Amniotic epithelial cell (primary cell): ENCODE results near the gene OR11H12.
"Not testable (repeated sequence)": the region's sequence is repeated elsewhere in the genome, so short reads cannot be mapped to it uniquely, and the experiment has no call there.

ENCODE experiments used
- DNase-seq: peaks from one replicate; pipeline ENCODE4 v3.0.0-alpha.2; 2010; ENCODE audit warnings: low read depth

OR11H12 gene, protein sequence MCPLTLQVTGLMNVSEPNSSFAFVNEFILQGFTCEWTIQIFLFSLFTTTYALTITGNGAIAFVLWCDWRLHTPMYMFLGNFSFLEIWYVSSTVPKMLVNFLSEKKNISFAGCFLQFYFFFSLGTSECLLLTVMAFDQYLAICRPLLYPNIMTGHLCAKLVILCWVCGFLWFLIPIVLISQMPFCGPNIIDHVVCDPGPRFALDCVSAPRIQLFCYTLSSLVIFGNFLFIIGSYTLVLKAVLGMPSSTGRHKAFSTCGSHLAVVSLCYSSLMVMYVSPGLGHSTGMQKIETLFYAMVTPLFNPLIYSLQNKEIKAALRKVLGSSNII

DNA sequence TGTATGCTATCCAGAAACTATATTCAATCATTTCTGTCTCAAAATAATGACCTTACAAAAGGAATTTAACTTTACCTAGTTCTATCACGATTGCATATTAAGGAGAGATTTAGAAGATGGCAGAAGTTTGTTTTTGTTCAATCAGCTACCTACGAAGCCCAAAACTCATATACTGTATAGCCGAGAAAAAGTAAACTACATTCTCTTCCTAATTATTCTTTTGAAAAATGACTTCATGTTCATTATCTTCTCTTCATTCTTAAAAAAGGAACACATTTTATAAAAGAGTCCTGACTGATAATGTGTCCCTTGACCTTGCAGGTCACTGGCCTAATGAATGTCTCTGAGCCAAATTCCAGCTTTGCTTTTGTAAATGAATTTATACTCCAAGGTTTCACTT lies at the start of gene OR11H12:
OR11H12 (plus strand) TSS at position 301 of the 400 bp plus-strand sequence; CDS start at position 301, 0 bp downstream.
- DNase-seq = not testable (repeated sequence)

DNA sequence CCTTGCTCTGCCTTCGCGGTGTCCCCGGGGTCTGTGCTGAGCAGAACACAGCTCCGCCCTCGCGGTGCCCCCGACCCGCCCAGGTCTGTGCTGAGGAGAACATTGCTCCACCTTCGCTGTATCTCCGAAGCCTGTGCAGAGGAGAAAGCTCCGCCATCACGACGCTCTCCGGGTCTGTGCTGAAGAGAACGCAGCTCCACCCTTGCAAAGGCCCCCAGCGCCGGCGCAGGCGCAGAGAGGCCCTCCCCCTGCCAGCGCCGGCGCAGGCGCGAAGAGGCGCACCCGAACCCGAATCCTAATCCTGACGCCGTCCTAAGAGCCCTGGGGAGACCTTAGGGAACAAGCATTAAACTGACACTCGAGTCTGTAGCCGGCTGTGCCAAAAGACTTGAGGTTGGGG lies 18.0 kb upstream of the OR11H12 start:
- not testable (repeated sequence) for DNase-seq

DNA sequence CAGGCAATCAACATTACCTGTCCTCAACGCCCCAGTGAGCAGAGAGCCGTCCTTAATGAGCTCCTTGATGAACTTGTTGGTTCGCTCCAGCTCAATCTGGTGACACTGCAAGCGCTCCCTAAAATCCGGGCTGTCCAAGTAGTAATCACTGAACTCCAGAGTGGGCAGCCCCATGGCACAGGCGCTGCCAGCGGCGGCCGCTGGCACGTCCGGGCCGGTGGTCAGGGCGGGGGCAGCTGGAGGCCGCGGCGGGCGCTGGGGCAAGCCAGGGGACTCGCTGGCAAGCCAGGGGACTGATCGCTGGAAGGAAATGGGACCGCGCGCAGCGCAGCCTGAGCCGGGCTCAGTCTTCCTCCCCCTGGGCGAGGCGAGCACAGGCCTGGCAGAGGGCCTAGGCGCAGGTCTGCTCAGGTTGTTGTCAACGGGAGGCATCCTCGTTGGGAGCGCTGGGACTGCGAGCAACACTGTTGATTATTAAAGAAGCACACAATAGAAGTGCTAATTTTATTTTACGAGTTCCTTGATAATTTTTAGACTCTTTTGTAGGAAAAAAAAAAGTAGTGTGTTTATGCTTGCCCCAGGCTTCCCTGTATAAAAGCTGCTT lies 25.8 kb downstream of the OR11H12 start:
- DNase-seq = not testable (repeated sequence)

DNA sequence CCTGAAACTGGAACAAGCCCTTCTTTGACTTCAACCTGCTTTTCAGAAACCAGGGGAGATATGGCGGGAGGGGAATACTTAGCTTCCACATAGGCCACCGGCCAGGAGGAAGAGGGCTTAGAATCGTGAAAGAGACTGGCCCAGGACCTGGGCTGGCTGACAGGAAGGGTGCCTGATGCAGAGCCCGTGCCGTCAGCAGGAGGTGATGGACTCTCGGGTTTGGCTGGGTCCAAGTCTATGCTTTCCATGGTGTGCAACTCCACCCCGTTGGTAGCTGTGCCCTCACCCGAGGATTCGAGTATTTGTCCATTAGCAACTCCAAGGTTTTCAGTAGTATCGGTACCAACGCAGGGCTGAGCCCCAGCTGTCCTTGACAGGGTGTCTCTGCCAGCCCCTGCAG lies 35.1 kb downstream of the OR11H12 start:
- not testable (repeated sequence) for DNase-seq

DNA sequence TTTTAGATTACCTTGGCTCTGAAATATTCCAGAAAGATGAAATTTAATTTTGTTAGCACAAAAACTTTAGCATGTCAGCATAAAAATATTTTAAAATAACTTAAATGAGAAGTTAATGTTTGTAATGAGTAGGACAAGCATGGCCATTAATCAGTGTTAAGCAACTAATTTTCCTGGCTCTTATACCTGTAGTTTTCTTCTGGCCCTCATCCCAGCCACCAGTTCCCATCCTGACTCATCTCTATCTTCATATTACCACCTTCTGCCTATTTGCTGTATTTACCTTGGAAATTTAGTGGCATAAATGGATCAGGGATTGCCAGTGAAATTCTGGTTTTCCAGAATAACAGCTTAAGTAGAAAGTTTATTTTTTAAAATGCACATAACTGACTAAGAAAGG lies 37.1 kb downstream of the OR11H12 start:
- DNase-seq = not testable (repeated sequence)

DNA sequence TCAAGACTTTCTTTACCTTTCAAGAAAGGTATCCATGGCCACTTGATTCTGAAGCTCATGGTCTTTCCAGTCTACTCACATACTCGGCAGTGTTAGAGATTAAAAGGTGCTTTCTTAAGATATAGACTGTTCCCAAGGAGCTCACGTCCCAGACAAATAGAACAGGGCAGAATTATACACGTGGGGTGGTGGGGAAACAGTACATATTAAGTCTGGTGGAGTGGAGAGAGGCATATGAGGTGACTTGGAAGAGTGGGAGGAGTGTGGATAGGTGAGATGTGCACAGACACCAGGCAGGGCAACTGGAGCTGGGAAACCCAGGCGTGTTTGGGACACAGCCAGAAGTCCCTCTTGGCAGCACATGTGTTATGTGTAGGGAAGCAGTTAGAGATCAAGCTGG lies 37.9 kb downstream of the OR11H12 start:
- not testable (repeated sequence) for DNase-seq

DNA sequence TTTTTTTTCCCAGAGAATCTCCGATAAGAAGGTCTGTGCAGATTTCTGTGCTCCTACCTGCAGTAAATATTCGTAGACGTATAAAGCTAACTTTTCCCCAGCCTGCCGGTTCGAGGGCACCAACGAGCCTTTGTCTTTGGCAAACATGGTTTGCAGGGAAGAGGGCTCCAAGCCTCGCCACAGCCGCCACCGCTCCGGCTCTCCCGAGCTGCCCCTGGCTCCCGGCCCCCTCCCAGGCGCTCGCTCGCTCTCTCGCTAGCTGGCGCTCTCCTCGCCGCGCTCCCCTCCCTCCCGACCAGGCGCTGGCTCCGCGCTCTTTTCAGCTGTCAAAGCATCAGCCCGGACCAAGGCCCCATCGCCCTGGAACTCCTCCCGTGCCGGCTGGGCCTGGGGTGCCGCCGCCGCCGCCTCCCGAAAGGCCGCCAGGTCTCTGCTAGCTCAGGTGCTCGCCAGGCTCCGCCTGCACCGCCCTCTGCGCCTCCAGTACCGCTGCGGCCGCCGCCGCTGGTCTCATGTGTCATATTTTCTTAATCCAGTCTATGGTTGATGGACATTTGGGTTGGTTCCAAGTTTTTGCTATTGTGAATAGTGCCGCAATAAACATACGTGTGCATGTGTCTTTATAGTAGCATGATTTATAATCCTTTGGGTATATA lies 45.3 kb downstream of the OR11H12 start:
- DNase-seq = not testable (repeated sequence)
